IMR-90 (cell line): ENCODE results near the gene MRTFB.

Source experiments
- FOS ChIP-seq: fragments of 150-350 bp; IDR thresholded peaks from 2 replicates; pipeline ENCODE4 v1.6.1; 2016; ENCODE audit warnings: low read depth, low read length
- POLR2A ChIP-seq: IDR thresholded peaks from 2 replicates; pipeline ENCODE4 v1.6.1; 2012; ENCODE audit warnings: mild to moderate bottlenecking, low read depth, low read length
- SMC3 ChIP-seq: fragments of 150-350 bp; IDR thresholded peaks from 2 replicates; pipeline ENCODE4 v1.6.1; 2016; ENCODE audit warnings: low read depth, mild to moderate bottlenecking, antibody characterized with exemption, low read length, moderate library complexity

DNA sequence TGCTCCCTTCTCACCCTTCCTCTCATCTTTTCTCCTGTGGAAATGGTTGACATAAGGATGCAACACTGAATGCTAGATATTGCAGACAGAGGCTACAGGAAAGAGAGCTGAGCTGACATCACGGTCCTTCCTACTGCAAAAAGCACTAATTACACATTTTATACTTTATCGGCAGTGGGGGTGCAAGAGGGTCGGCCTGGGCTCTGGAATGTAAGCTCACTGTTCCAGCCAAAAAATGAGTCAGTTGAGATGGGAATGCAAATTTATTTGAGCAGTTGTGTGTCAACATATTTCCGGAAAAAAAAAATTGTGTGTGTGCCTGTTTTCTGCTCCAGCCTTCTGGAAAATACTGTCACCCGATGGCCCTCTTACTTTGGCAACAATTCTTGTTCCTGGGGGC is 14.1 kb upstream of the MRTFB start:
- TF ChIP-seq FOS (no peak), SMC3 (no peak), POLR2A (no peak)
